Omental fat pad (tissue), 4 donors: ENCODE results near the gene PTPRG. TPM values are rescaled to one million over a fixed set of nuclear protein-coding genes. Genes with fewer than 3 reads are reported as not detected.
"Not testable (repeated sequence)": the region's sequence is repeated elsewhere in the genome, so short reads cannot be mapped to it uniquely, and the experiment has no call there.

Source experiments
- ATAC-seq: fragments of 150-250 bp; one replicate; pipeline ENCODE4 v1.9.1; 2016; ENCODE audit warnings: mild to moderate bottlenecking, moderate library complexity; ENCODE audit not compliant: low FRiP score
- DNase-seq: peaks from one replicate; pipeline ENCODE4 v3.0.0-alpha.2; 2019; ENCODE audit warnings: low spot score
- CTCF ChIP-seq, 3 donors: fragments of 450-650 bp; IDR thresholded peaks; one replicate each; pipeline ENCODE4 v1.5.1; 2016 to 2017; ENCODE audit warnings: antibody characterized with exemption in 3 of 3, mild to moderate bottlenecking in 3 of 3, moderate library complexity in 2 of 3
- total RNA-seq, 4 donors: library from RNA; depleted of rRNA; stranded (reverse); fragments of >200 nt; gene quantifications; one replicate each; pipeline ENCODE4 v1.1.0, GENCODE V29; 2016

The PTPRG gene
- total RNA-seq, 4 donors from 2014 or later = 90.0 to 172 (median 104) TPM

GRCh38 chr3:61687206-61687605 is 125.8 kb downstream of the PTPRG start:
- DNase-seq (no peak), ATAC-seq (no peak)
- TF ChIP-seq CTCF (IDR thresholded peaks at IDR 0.05) = no peak

- TF ChIP-seq CTCF (IDR thresholded peaks at IDR 0.05) = no peak
- no peak for ATAC-seq
- no peak for DNase-seq
Measured at GRCh38 chr3:61687663-61688306, 126.4 kb downstream of the PTPRG start.

GRCh38 chr3:61688307-61688984 is 127.1 kb downstream of the PTPRG start:
- no peak for DNase-seq
- TF ChIP-seq CTCF (IDR thresholded peaks at IDR 0.05) = no peak
- no peak for ATAC-seq

GRCh38 chr3:61690016-61690415 is 128.6 kb downstream of the PTPRG start:
- TF ChIP-seq CTCF (IDR thresholded peaks at IDR 0.05) = no peak
- ATAC-seq (no peak), DNase-seq (no peak)

- ATAC-seq (no peak), DNase-seq (no peak)
- no peak for TF ChIP-seq CTCF (IDR thresholded peaks at IDR 0.05)
Measured at GRCh38 chr3:61691466-61691865, 130.1 kb downstream of the PTPRG start.

GRCh38 chr3:61697301-61697700 is 135.9 kb downstream of the PTPRG start:
- DNase-seq = no peak
- ATAC-seq = no peak
- no peak for TF ChIP-seq CTCF (IDR thresholded peaks at IDR 0.05)

- not testable (repeated sequence) for DNase-seq, ATAC-seq
Measured at GRCh38 chr3:61698278-61699072, 137.1 kb downstream of the PTPRG start.
